Measurements from ENCODE around the gene CD74. TPM values are rescaled to one million over a fixed set of nuclear protein-coding genes. Genes with fewer than 3 reads are reported as not detected.

The CD74 gene
- total and polyA plus RNA-seq, 2 of the 13 experiments (the other 11 are each of a cell fraction or from before 2014, with no cell fraction given), result 34.1 to 84.4 TPM

- no peak for FAIRE-seq
- DNase-seq (ENCODE audit: low spot score), result no peak
- no peak for TF ChIP-seq GABPA (IDR thresholded peaks at IDR 0.05; ENCODE audit: low read depth, low read length)
- peak; percentile 65; the same call in 1 of the 2 replicates for TF ChIP-seq GABPA (CRISPR knock-in tag; IDR thresholded peaks at IDR 0.05; ENCODE audit: low read depth)
- no peak for TF ChIP-seq PLRG1 (conservative IDR thresholded peaks at IDR 0.05)
- Histone ChIP-seq H2AFZ (ENCODE audit: low read length) (peak overlapping the region; percentile 91), H3K9ac (ENCODE audit: insufficient read depth, low read depth, low read length) (0 out of 2 replicates have a peak overlapping the region, but pooled peaks have one; percentile 36), H3K9me3 (ENCODE audit: low read length) (no peaks in the 10 kb centered on the region), H3K79me2 (ENCODE audit: insufficient read depth, low read length) (no peaks in the 10 kb centered on the region), H3K36me3 (replicated peaks in 1 of 2; ENCODE audit: control insufficient read depth in 1 of 2, insufficient read depth in 2 of 2, low read length in 2 of 2) (no peaks in the 10 kb centered on the region), H3K4me2 (ENCODE audit: low read depth, low read length) (peak overlapping the region; percentile 56), H3K4me1 (ENCODE audit: insufficient read depth, low read length) (peaks cover 33% of the 10 kb centered on the region), H3K27me3 (ENCODE audit: control insufficient read depth in 1 of 2, insufficient read depth in 2 of 2, low read length in 2 of 2) (peaks cover 2 to 7% of the 10 kb centered on the region in 2 experiments; a peak in 1 of 5 replicates), H3K4me3 (replicated peaks in 1 of 3; ENCODE audit: insufficient read depth in 1 of 3, low read depth in 2 of 3, low read length in 3 of 3) (peak overlapping the region in 1 of 3 experiments; percentile 38; a peak in 2 of 6 replicates), H3K27ac (ENCODE audit: extremely low read length, insufficient read depth, low read length) (no peak overlapping the region), H4K20me1 (ENCODE audit: insufficient read depth, low read length) (no peaks in the 10 kb centered on the region)
- ChIA-PET POLR2A (interaction anchor here (0.9 to 1.6 kb wide), 5 partner anchors 8 to 103 kb away, joined by 3 to 6 read pairs (median 4); partner anchors contain the start of gene RPS14), CTCF (ENCODE audit: low intra/inter-chr PET ratio, low total read pairs) (interaction anchor here (2.0 kb wide), 1 partner anchor 87 kb away, joined by 4 read pairs; no protein-coding TSS in a partner anchor)
- intact Hi-C loops (cut with micrococcal nuclease; ENCODE audit: unreplicated experiment) (no loop called here), in situ Hi-C loops (cut with HindIII; ENCODE audit: extremely low pct_ligation_motif_present, low pct_unique_long_range_greater_than_20kb) (loop anchor here (5.0 to 25.0 kb wide), 3 partner anchors 65 to 205 kb away; partner anchors contain the start of gene MYOZ3)
- WGBS (ENCODE audit: low lambda C conversion rate), result 20% methylated on average over 5 of the region's 6 CpGs
- no peak for ATAC-seq
- BruUV-seq (replicated peaks), result no TSS peak
Observed at GRCh38 chr5:150457121-150457520, 44.4 kb upstream of the CD74 start.

DNA sequence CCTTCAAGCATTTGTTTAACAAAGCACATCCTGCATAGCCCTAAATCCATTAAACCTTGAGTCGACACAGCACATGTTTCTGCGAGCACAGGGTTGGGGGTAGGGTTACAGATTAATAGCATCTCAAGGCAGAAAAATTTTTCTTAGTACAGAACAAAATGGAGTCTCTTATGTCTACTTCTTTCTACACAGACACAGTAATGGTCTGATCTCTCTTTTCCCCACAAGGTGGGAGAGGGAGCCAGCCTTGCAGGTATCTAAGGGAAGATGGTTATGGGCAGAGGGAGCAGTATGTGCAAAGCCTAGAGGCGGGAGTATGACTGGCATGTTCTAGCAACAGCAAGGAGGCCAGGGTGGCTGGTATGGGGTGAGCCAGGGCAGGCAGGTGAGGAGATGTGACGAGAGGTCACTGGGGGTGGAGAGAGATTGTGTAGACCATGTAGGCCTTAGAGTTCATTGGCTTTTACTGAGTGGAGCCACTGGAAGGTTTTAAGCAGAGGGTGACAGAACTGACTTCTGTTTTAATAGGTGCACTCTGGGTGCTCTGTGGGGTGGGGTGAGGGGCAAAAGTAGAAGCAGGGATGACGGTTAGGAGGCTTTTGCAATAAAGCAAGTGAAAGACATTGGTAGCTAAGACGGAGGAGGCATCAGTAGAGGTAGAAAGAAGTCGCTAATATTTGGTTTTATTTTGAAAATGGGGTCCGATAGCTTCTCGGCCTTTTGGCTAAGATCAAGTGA lies 42.0 kb upstream of the CD74 start:
- 31% methylated on average over 8 of the region's 9 CpGs for WGBS (ENCODE audit: low lambda C conversion rate)
- Histone ChIP-seq H2AFZ (ENCODE audit: low read length) (peak overlapping the region; percentile 34), H3K27me3 (ENCODE audit: control insufficient read depth in 1 of 2, insufficient read depth in 2 of 2, low read length in 2 of 2) (no peaks in the 10 kb centered on the region; a peak in 1 of 5 replicates), H3K4me3 (replicated peaks in 1 of 3; ENCODE audit: insufficient read depth in 1 of 3, low read depth in 2 of 3, low read length in 3 of 3) (no peak overlapping the region), H3K27ac (ENCODE audit: extremely low read length, insufficient read depth, low read length) (no peak overlapping the region), H3K9me3 (ENCODE audit: low read length) (no peaks in the 10 kb centered on the region), H3K9ac (ENCODE audit: insufficient read depth, low read depth, low read length) (no peak overlapping the region), H3K4me2 (ENCODE audit: low read depth, low read length) (peak overlapping the region; percentile 14; the same call in 1 of the 2 replicates), H3K79me2 (ENCODE audit: insufficient read depth, low read length) (no peaks in the 10 kb centered on the region), H4K20me1 (ENCODE audit: insufficient read depth, low read length) (no peaks in the 10 kb centered on the region), H3K4me1 (ENCODE audit: insufficient read depth, low read length) (peaks cover 28% of the 10 kb centered on the region), H3K36me3 (replicated peaks in 1 of 2; ENCODE audit: control insufficient read depth in 1 of 2, insufficient read depth in 2 of 2, low read length in 2 of 2) (no peaks in the 10 kb centered on the region)
- no peak for DNase-seq (ENCODE audit: low spot score)
- BruUV-seq (replicated peaks), result no TSS peak
- in situ Hi-C loops (cut with HindIII; ENCODE audit: extremely low pct_ligation_motif_present, low pct_unique_long_range_greater_than_20kb), result loop anchor here (5.0 to 25.0 kb wide), 3 partner anchors 68 to 208 kb away; partner anchors contain the start of gene MYOZ3
- no peak for FAIRE-seq
- POLR2A ChIA-PET, result interaction anchor here (0.9 kb wide), 1 partner anchor 68 kb away, joined by 3 read pairs; no protein-coding TSS in a partner anchor
- CTCF ChIA-PET (ENCODE audit: low intra/inter-chr PET ratio, low total read pairs), result no interaction called here
- intact Hi-C loops (cut with micrococcal nuclease; ENCODE audit: unreplicated experiment), result no loop called here
- ATAC-seq, result no peak; the same call in 2 of the 3 replicates
- no peak for TF ChIP-seq NAIF1 (CRISPR knock-in tag; IDR thresholded peaks at IDR 0.05; ENCODE audit: borderline replicate concordance)
- no peak for TF ChIP-seq ZNF550 (CRISPR knock-in tag; IDR thresholded peaks at IDR 0.05; ENCODE audit: borderline replicate concordance)
- no peak for TF ChIP-seq ZBTB7B (CRISPR knock-in tag; IDR thresholded peaks at IDR 0.05)
- no peak for TF ChIP-seq ZNF253 (CRISPR knock-in tag; IDR thresholded peaks at IDR 0.05; ENCODE audit: borderline replicate concordance)
- no peak for TF ChIP-seq DNMT3B (CRISPR knock-in tag; conservative IDR thresholded peaks at IDR 0.05)
- no peak for TF ChIP-seq CCAR2 (optimal IDR thresholded peaks at IDR 0.05; ENCODE audit: low read depth, low read length)
- TF ChIP-seq ZNF282 (IDR thresholded peaks at IDR 0.05; ENCODE audit: partially characterized antibody), result no peak
- TF ChIP-seq, protein P1, sequence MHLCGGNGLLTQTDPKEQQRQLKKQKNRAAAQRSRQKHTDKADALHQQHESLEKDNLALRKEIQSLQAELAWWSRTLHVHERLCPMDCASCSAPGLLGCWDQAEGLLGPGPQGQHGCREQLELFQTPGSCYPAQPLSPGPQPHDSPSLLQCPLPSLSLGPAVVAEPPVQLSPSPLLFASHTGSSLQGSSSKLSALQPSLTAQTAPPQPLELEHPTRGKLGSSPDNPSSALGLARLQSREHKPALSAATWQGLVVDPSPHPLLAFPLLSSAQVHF (CRISPR knock-in tag; IDR thresholded peaks at IDR 0.05), result no peak
- TF ChIP-seq ZNF891 (CRISPR knock-in tag; IDR thresholded peaks at IDR 0.05), result no peak
- TF ChIP-seq, protein P2, sequence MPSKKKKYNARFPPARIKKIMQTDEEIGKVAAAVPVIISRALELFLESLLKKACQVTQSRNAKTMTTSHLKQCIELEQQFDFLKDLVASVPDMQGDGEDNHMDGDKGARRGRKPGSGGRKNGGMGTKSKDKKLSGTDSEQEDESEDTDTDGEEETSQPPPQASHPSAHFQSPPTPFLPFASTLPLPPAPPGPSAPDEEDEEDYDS (CRISPR knock-in tag; IDR thresholded peaks at IDR 0.05), result no peak
- TF ChIP-seq CHD4 (IDR thresholded peaks at IDR 0.05; ENCODE audit: borderline replicate concordance, low read length), result no peak
- TF ChIP-seq ZNF660 (CRISPR knock-in tag; IDR thresholded peaks at IDR 0.05; ENCODE audit: borderline replicate concordance, low read depth), result no peak
- TF ChIP-seq KLF11 (CRISPR knock-in tag; IDR thresholded peaks at IDR 0.05), result no peak
- no peak for TF ChIP-seq ZBTB20 (CRISPR knock-in tag; IDR thresholded peaks at IDR 0.05; ENCODE audit: borderline replicate concordance, low read depth)
- TF ChIP-seq REXO4 (CRISPR knock-in tag; IDR thresholded peaks at IDR 0.05; ENCODE audit: borderline replicate concordance), result no peak

Data from HepG2 (cell line).